ENCODE data around the gene ELP4.

GRCh38 chr11:31800398-31801265 is 291.1 kb downstream of the ELP4 start:
- TF ChIP-seq CTCF (IDR thresholded peaks at IDR 0.05): no peak
- no peak for TF ChIP-seq EZH2 (IDR thresholded peaks at IDR 0.05; ENCODE audit: borderline replicate concordance, insufficient read depth, low read depth, low read length, poor library complexity, severe bottlenecking)

All from B cell (primary cell).